HepG2 (cell line): ENCODE data around the gene SPTA1. TPM values are rescaled to one million over a fixed set of nuclear protein-coding genes. Genes with fewer than 3 reads are reported as not detected.

Experiments
- ATAC-seq: fragments of 200-7000 bp; cut with Tn5 transposase; 3 replicates; pipeline ENCODE4 v1.9.1; 2020; ENCODE audit warnings: mild to moderate bottlenecking, moderate library complexity
- BruUV-seq: library from RNA; stranded (reverse); fragments of 400-500 nt; replicated peaks from 2 replicates; lab custom pipeline; 2021; lab: Mats Ljungman, UMichigan
- CTCF ChIA-PET: fragments of 300-600 bp; formaldehyde crosslinking; extraction: SDS; loops from one replicate; lab custom pipeline; 2021; ENCODE audit warnings: low total read pairs, inconsistent platforms, low intra/inter-chr PET ratio; lab: Yijun Ruan, JAX
- POLR2A ChIA-PET: fragments of 350-600 bp; sonication (Branson Sonifier 250); formaldehyde crosslinking; loops from one replicate; lab custom pipeline; 2020; ENCODE audit warnings: antibody characterized with exemption, inconsistent platforms; lab: Yijun Ruan, JAX
- DNase-seq: peaks from one replicate; pipeline ENCODE4 v3.0.0-alpha.2; 2015; ENCODE audit warnings: low spot score
- FAIRE-seq: peaks from 3 replicates; lab custom pipeline; 2011; peaks lifted over from hg19 to GRCh38; lab: Jason Lieb, UNC
- H2AFZ ChIP-seq: one replicate; pipeline ENCODE4 v1.6.1; 2011; ENCODE audit warnings: low read length, inconsistent platforms
- H3K27ac ChIP-seq: fragments of 300-600 bp; 3 replicates; pipeline ENCODE4 v1.8.0; 2011; ENCODE audit warnings: mixed run types, mild to moderate bottlenecking, mixed read lengths, low read length, inconsistent platforms; ENCODE audit not compliant: insufficient read depth; ENCODE audit errors: extremely low read length
- H3K27me3 ChIP-seq, 2 experiments: fragments of 200-600 bp in 1 of 2; 2 replicates in 1 of 2; 3 replicates in 1 of 2; pipeline versions ENCODE4 v1.6.0 to v1.8.0; 2011; ENCODE audit warnings: low read length in 2 of 2, mild to moderate bottlenecking in 2 of 2, moderate library complexity in 2 of 2, inconsistent platforms in 1 of 2; ENCODE audit not compliant: insufficient read depth in 2 of 2, control insufficient read depth in 1 of 2
- H3K36me3 ChIP-seq, 2 experiments: fragments of 200-600 bp in 1 of 2; replicated peaks in 1 of 2; 2 replicates in 1 of 2; 3 replicates in 1 of 2; pipeline versions ENCODE4 v1.5.1 to v1.8.0; 2011; ENCODE audit warnings: low read length in 2 of 2, inconsistent platforms in 1 of 2; ENCODE audit not compliant: insufficient read depth in 2 of 2, control insufficient read depth in 1 of 2
- H3K4me1 ChIP-seq: 2 replicates; pipeline ENCODE4 v1.5.1; 2012; ENCODE audit warnings: low read length, inconsistent platforms; ENCODE audit not compliant: insufficient read depth
- H3K4me2 ChIP-seq: 2 replicates; pipeline ENCODE4 v1.6.0; 2011; ENCODE audit warnings: low read depth, low read length, inconsistent platforms
- H3K4me3 ChIP-seq, 3 experiments: fragments of 200-600 bp in 1 of 3; sonication (generic), shearing (Covaris generic) in 1 of 3; replicated peaks in 1 of 3; 2 replicates each; pipeline ENCODE4 v1.5.1; 2011 to 2016; ENCODE audit warnings: low read length in 3 of 3, inconsistent platforms in 2 of 3, low read depth in 2 of 3, mild to moderate bottlenecking in 2 of 3, control low read depth in 1 of 3, mixed read lengths in 1 of 3; ENCODE audit not compliant: insufficient read depth in 1 of 3
- H3K79me2 ChIP-seq: one replicate; pipeline ENCODE4 v1.6.1; 2011; ENCODE audit warnings: low read length, inconsistent platforms; ENCODE audit not compliant: insufficient read depth
- H3K9ac ChIP-seq: 2 replicates; pipeline ENCODE4 v1.6.0; 2011; ENCODE audit warnings: mild to moderate bottlenecking, low read depth, low read length, inconsistent platforms; ENCODE audit not compliant: insufficient read depth
- H3K9me3 ChIP-seq: 2 replicates; pipeline ENCODE4 v1.5.1; 2012; ENCODE audit warnings: mild to moderate bottlenecking, low read length
- H4K20me1 ChIP-seq: 2 replicates; pipeline ENCODE4 v1.6.0; 2011; ENCODE audit warnings: inconsistent platforms, mild to moderate bottlenecking, low read length, moderate library complexity; ENCODE audit not compliant: insufficient read depth
- CBX2 ChIP-seq, 2 experiments: fragments of 200-600 bp in 1 of 2; sonication (generic); formaldehyde crosslinking in 1 of 2; IDR thresholded peaks; 2 replicates each; pipeline versions ENCODE4 v1.7.0 to v1.8.1; 2018 to 2022; ENCODE audit warnings: low read depth in 2 of 2, low read length in 1 of 2, mild to moderate bottlenecking in 1 of 2, missing genetic modification reagents in 1 of 2
- CENPT ChIP-seq: sonication (generic); formaldehyde crosslinking; IDR thresholded peaks from 2 replicates; pipeline ENCODE4 v1.8.0; 2022; ENCODE audit warnings: low read depth, mild to moderate bottlenecking, moderate library complexity, missing genetic modification reagents
- CHCHD3 ChIP-seq: sonication (generic); formaldehyde crosslinking; IDR thresholded peaks from 2 replicates; pipeline ENCODE4 v1.8.0; 2022; ENCODE audit warnings: mild to moderate bottlenecking, missing genetic modification reagents, moderate library complexity
- CREB3 ChIP-seq: sonication (generic); formaldehyde crosslinking; IDR thresholded peaks from 2 replicates; pipeline ENCODE4 v1.5.0; 2020; ENCODE audit warnings: missing genetic modification reagents
- NONO ChIP-seq, 2 experiments: fragments of 450-650 bp in 1 of 2; sonication (generic) in 1 of 2; formaldehyde crosslinking in 1 of 2; IDR thresholded peaks in 1 of 2; conservative IDR thresholded peaks in 1 of 2; 2 replicates each; pipeline versions ENCODE4 v1.6.1 to v1.8.0; 2017 to 2022; ENCODE audit warnings: mild to moderate bottlenecking in 1 of 2, missing genetic modification reagents in 1 of 2, moderate library complexity in 1 of 2
- NR2F1 ChIP-seq, 2 experiments: fragments of 450-650 bp in 1 of 2; formaldehyde crosslinking in 1 of 2; IDR thresholded peaks; 2 replicates each; pipeline versions ENCODE4 v1.5.0 to v1.6.1; 2016 to 2020; ENCODE audit warnings: mild to moderate bottlenecking in 1 of 2, missing compliant biosample characterization in 1 of 2, missing genetic modification reagents in 1 of 2, moderate library complexity in 1 of 2
- RFX3 ChIP-seq: IDR thresholded peaks from 2 replicates; pipeline ENCODE4 v1.6.1; 2016; ENCODE audit warnings: missing biosample characterization, missing genetic modification reagents
- SOX5 ChIP-seq: IDR thresholded peaks from 2 replicates; pipeline ENCODE4 v1.6.1; 2016; ENCODE audit warnings: borderline replicate concordance
- ZFP36 ChIP-seq: fragments of 150-350 bp; IDR thresholded peaks from 2 replicates; pipeline ENCODE4 v1.6.1; 2018; ENCODE audit warnings: borderline replicate concordance, low read length, low read depth; ENCODE audit not compliant: partially characterized antibody
- ZMYM3 ChIP-seq: sonication (generic); formaldehyde crosslinking; IDR thresholded peaks from 2 replicates; pipeline ENCODE4 v1.5.1; 2020; ENCODE audit warnings: mild to moderate bottlenecking, missing genetic modification reagents
- ZNF335 ChIP-seq: sonication (generic); formaldehyde crosslinking; IDR thresholded peaks from 2 replicates; pipeline ENCODE4 v1.4.0; 2020; ENCODE audit warnings: missing genetic modification reagents
- ZNF670 ChIP-seq: sonication (generic); formaldehyde crosslinking; IDR thresholded peaks from 2 replicates; pipeline ENCODE4 v1.8.0; 2022; ENCODE audit warnings: mild to moderate bottlenecking, missing genetic modification reagents, borderline replicate concordance
- ZNF7 ChIP-seq: IDR thresholded peaks from 2 replicates; pipeline ENCODE4 v1.6.1; 2016; ENCODE audit warnings: missing biosample characterization, missing genetic modification reagents
- WGBS: methylation state at CpG from one replicate; pipeline ENCODE4 v1.1.6; 2017; ENCODE audit warnings: low lambda C conversion rate; 5-methylcytosine and 5-hydroxymethylcytosine counted together
- in situ Hi-C: cut with HindIII; loops from 2 replicates; pipeline ENCODE4 v1.10.0; 2017; ENCODE audit warnings: low pct_unique_long_range_greater_than_20kb; ENCODE audit not compliant: extremely low pct_ligation_motif_present
- intact Hi-C: fragments of 100-400 bp; cut with micrococcal nuclease; formaldehyde crosslinking; loops from one replicate; pipeline ENCODE4 v1.10.0; 2022; ENCODE audit not compliant: unreplicated experiment
- polyA plus RNA-seq, 8 experiments: library from polyadenylated mRNA; depleted of rRNA in 3 of 8; stranded (reverse) in 7 of 8; unstranded in 1 of 8; fragments of >200 nt; fragmentation: Illumina TruSeq in 4 of 8; extraction: Trizol in 4 of 8; gene quantifications; 2 replicates each; pipeline versions ENCODE4 v1.2.1 to v1.2.3, GENCODE V29; 2011 to 2016; ENCODE audit warnings: low read depth in 4 of 8, missing spikeins in 1 of 8, mixed read lengths in 1 of 8; ENCODE audit not compliant: insufficient read depth in 1 of 8
- total RNA-seq, 5 experiments: library from RNA; depleted of rRNA; stranded (reverse); fragments of >200 nt; fragmentation: Illumina TruSeq; extraction: Trizol; gene quantifications; 2 replicates each; pipeline ENCODE4 v1.2.3, GENCODE V29; 2016; ENCODE audit warnings: low read depth in 1 of 5
- TF ChIP-seq, protein P1 (sequence below): IDR thresholded peaks from 2 replicates; pipeline ENCODE4 v1.6.1; 2016; ENCODE audit warnings: missing genetic modification reagents, missing compliant biosample characterization
- TF ChIP-seq, protein P2 (sequence below): IDR thresholded peaks from 2 replicates; pipeline ENCODE4 v1.6.1; 2016; ENCODE audit warnings: missing biosample characterization, missing genetic modification reagents, low read depth
- TF ChIP-seq, protein P3 (sequence below): sonication (generic); formaldehyde crosslinking; IDR thresholded peaks from 2 replicates; pipeline ENCODE4 v1.4.0; 2020; ENCODE audit warnings: mild to moderate bottlenecking, missing genetic modification reagents
- TF ChIP-seq, protein P4 (sequence below): sonication (generic); formaldehyde crosslinking; IDR thresholded peaks from 2 replicates; pipeline ENCODE4 v1.8.1; 2023; ENCODE audit warnings: mild to moderate bottlenecking, missing genetic modification reagents
- TF ChIP-seq, protein P5 (sequence below): sonication (generic); formaldehyde crosslinking; IDR thresholded peaks from 2 replicates; pipeline ENCODE4 v1.4.0; 2020; ENCODE audit warnings: mild to moderate bottlenecking, missing genetic modification reagents

Gene SPTA1
- total and polyA plus RNA-seq, 2 of the 13 experiments (the other 11 are each of a cell fraction or from before 2014, with no cell fraction given): not detected

GRCh38 chr1:158654571-158654970 lies 31.9 kb downstream of the SPTA1 start:
- Histone ChIP-seq H3K27ac (no peak overlapping the region), H3K27me3 (no peaks in the 10 kb centered on the region), H3K4me2 (no peak overlapping the region), H3K9ac (no peak overlapping the region), H4K20me1 (no peaks in the 10 kb centered on the region), H3K9me3 (no peaks in the 10 kb centered on the region; the same call in 1 of the 2 replicates), H3K4me1 (no peaks in the 10 kb centered on the region), H2AFZ (no peak overlapping the region), H3K79me2 (no peaks in the 10 kb centered on the region), H3K4me3 (no peak overlapping the region), H3K36me3 (no peaks in the 10 kb centered on the region)
- no peak for ATAC-seq
- intact Hi-C loops (no loop called here), in situ Hi-C loops (no loop called here)
- FAIRE-seq: no peak
- ChIA-PET CTCF (no interaction called here), POLR2A (no interaction called here)
- DNase-seq: no peak
- BruUV-seq: no TSS peak
- 26% methylated on average over 5 of the region's 6 CpGs for WGBS
- TF ChIP-seq, protein P1, sequence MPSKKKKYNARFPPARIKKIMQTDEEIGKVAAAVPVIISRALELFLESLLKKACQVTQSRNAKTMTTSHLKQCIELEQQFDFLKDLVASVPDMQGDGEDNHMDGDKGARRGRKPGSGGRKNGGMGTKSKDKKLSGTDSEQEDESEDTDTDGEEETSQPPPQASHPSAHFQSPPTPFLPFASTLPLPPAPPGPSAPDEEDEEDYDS (CRISPR knock-in tag): no peak
- TF ChIP-seq NONO (IDR thresholded peaks at IDR 0.05) (no peak), NONO (CRISPR knock-in tag; conservative IDR thresholded peaks at IDR 0.05) (no peak), CHCHD3 (CRISPR knock-in tag) (no peak), CREB3 (CRISPR knock-in tag) (no peak), ZNF335 (no peak), RFX3 (no peak), CENPT (CRISPR knock-in tag) (no peak), ZNF7 (CRISPR knock-in tag) (no peak), ZMYM3 (CRISPR knock-in tag) (no peak), ZNF670 (no peak), ZFP36 (no peak), NR2F1 (CRISPR knock-in tag; IDR thresholded peaks at IDR 0.05) (no peak), SOX5 (CRISPR knock-in tag) (no peak), CBX2 (IDR thresholded peaks at IDR 0.05; ENCODE audit: low read depth, low read length) (no peak), CBX2 (CRISPR knock-in tag; IDR thresholded peaks at IDR 0.05; ENCODE audit: low read depth) (no peak)
- TF ChIP-seq, protein P2, sequence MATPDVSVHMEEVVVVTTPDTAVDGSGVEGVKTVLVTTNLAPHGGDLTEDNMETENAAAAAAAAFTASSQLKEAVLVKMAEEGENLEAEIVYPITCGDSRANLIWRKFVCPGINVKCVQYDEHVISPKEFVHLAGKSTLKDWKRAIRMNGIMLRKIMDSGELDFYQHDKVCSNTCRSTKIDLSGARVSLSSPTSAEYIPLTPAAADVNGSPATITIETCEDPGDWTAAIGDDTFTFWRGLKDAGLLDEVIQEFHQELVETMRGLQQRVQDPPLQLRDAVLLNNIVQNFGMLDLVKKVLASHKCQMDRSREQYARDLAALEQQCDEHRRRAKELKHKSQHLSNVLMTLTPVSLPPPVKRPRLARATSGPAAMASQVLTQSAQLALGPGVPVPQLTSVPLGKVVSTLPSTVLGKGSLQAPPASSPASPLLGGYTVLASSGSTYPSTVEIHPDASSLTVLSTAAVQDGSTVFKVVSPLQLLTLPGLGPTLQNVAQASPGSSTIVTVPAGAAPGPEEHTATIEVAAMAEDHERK (CRISPR knock-in tag): no peak
- TF ChIP-seq, protein P3, sequence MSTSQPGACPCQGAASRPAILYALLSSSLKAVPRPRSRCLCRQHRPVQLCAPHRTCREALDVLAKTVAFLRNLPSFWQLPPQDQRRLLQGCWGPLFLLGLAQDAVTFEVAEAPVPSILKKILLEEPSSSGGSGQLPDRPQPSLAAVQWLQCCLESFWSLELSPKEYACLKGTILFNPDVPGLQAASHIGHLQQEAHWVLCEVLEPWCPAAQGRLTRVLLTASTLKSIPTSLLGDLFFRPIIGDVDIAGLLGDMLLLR (CRISPR knock-in tag): no peak
- TF ChIP-seq, protein P4, sequence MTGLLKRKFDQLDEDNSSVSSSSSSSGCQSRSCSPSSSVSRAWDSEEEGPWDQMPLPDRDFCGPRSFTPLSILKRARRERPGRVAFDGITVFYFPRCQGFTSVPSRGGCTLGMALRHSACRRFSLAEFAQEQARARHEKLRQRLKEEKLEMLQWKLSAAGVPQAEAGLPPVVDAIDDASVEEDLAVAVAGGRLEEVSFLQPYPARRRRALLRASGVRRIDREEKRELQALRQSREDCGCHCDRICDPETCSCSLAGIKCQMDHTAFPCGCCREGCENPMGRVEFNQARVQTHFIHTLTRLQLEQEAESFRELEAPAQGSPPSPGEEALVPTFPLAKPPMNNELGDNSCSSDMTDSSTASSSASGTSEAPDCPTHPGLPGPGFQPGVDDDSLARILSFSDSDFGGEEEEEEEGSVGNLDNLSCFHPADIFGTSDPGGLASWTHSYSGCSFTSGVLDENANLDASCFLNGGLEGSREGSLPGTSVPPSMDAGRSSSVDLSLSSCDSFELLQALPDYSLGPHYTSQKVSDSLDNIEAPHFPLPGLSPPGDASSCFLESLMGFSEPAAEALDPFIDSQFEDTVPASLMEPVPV (CRISPR knock-in tag): no peak
- TF ChIP-seq, protein P5, sequence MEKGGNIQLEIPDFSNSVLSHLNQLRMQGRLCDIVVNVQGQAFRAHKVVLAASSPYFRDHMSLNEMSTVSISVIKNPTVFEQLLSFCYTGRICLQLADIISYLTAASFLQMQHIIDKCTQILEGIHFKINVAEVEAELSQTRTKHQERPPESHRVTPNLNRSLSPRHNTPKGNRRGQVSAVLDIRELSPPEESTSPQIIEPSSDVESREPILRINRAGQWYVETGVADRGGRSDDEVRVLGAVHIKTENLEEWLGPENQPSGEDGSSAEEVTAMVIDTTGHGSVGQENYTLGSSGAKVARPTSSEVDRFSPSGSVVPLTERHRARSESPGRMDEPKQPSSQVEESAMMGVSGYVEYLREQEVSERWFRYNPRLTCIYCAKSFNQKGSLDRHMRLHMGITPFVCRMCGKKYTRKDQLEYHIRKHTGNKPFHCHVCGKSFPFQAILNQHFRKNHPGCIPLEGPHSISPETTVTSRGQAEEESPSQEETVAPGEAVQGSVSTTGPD (CRISPR knock-in tag): no peak
